Forelimb muscle (tissue), 1 donor: ENCODE results near the gene MAGI1. TPM values are rescaled to one million over a fixed set of nuclear protein-coding genes. Genes with fewer than 3 reads are reported as not detected.
"Not testable (repeated sequence)": the region's sequence is repeated elsewhere in the genome, so short reads cannot be mapped to it uniquely, and the experiment has no call there.

ENCODE experiments used
- DNase-seq: peaks from one replicate; pipeline ENCODE4 v3.0.0-alpha.2; 2013; ENCODE audit warnings: low read depth
- polyA plus RNA-seq: library from polyadenylated mRNA; unstranded; fragments of 120-200 nt; gene quantifications from one replicate; pipeline ENCODE4 v1.2.1, GENCODE V29; 2013; ENCODE audit not compliant: insufficient read length

The MAGI1 gene
- polyA plus RNA-seq, 1 donor, result 12.3 TPM

GRCh38 chr3:65632414-65632813 is 406.3 kb downstream of the MAGI1 start:
- DNase-seq, result no peak

- DNase-seq, result no peak
Measured at GRCh38 chr3:65628978-65629377, 409.7 kb downstream of the MAGI1 start.

- no peak for DNase-seq
Measured at GRCh38 chr3:65627062-65627461, 411.7 kb downstream of the MAGI1 start.

DNA sequence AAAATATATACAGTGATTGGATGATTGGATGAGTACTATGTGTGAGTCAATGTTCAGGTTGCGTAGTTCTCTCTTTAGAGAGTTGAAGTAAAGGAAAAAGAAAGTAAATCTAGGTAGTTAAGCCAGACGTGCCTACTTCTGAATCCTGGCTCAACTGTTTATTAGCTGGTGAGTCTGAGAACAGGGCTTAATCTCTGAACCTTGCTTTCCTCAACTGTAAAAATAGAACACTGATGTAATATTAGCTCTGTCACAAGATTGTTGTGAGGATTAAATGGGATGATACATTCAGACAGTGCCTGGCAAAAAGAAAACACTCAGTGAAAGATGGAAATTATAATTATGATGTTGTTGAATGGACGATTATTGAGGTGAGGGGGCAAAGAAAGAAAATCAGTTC is 413.4 kb downstream of the MAGI1 start:
- no peak for DNase-seq

- DNase-seq, result no peak
Measured at GRCh38 chr3:65623362-65623761, 415.4 kb downstream of the MAGI1 start.

- no peak for DNase-seq
Measured at GRCh38 chr3:65619888-65620287, 418.8 kb downstream of the MAGI1 start.

GRCh38 chr3:65619451-65619881 is 419.3 kb downstream of the MAGI1 start:
- no peak for DNase-seq

GRCh38 chr3:65618599-65618998 is 420.1 kb downstream of the MAGI1 start:
- no peak for DNase-seq

- DNase-seq, result no peak
Measured at GRCh38 chr3:65617787-65618186, 420.9 kb downstream of the MAGI1 start.

DNA sequence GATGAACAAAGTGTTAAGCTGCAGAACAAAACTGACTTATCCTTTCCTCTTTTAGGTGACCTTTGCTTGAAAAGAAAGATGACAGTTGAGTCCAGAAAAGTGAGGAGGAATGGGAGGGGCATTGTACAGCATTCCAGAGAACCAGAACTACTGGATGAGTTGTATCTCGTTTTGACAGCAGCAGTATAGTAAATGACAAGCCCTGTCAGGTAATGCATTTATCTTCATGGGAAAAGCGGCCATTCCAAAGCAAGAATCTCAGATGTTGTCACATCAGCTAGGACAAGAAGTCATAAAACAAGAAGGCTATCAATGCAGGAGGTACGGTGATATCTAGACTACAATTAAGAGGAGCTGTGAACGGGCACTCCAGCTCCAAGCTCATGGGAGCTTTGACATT is 421.5 kb downstream of the MAGI1 start:
- DNase-seq, result no peak

DNA sequence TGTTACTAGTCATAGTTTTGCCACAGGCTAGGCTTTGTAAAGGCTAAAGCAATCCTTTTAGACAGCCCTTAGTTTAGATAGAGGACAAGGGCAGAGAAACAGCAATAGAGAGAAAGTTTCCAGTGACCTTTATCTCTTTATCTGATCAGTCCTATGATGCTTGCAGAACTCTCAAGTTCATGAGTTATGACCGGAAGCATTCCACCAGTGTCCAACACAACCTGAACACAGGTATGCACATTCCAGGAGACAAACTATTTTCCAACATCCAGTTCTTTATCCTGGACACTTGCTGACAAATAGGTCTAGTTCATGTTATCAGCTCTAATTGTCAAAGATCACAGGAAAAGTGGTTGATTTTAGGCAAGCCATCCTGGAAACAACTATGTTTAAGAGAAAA is 422.2 kb downstream of the MAGI1 start:
- no peak for DNase-seq

GRCh38 chr3:65615329-65615728 is 423.4 kb downstream of the MAGI1 start:
- DNase-seq, result no peak

- DNase-seq, result no peak
Measured at GRCh38 chr3:65614585-65614984, 424.1 kb downstream of the MAGI1 start.

GRCh38 chr3:65607965-65608460 is 430.7 kb downstream of the MAGI1 start:
- DNase-seq, result not testable (repeated sequence)

DNA sequence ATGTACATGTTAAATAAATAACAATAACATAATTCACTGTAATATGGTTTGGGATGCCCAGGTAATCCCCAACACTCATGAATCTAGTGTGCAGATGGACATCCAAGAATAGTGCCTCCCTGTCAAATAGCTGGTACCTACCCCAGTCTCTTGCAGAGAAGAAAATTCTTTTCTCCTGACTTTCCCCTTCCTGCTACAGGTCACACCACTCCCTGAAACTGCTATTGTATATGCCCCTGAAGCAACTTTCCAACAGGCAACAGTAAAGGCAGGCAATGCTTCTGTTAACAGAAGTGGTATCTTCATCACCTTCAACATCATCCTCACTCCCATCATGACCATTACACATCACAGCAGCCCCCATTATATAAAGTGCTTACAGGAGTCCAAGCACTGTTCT is 431.6 kb downstream of the MAGI1 start:
- no peak for DNase-seq

GRCh38 chr3:65605876-65606432 is 432.8 kb downstream of the MAGI1 start:
- DNase-seq, result no peak

- DNase-seq, result no peak
Measured at GRCh38 chr3:65604863-65605526, 433.7 kb downstream of the MAGI1 start.

DNA sequence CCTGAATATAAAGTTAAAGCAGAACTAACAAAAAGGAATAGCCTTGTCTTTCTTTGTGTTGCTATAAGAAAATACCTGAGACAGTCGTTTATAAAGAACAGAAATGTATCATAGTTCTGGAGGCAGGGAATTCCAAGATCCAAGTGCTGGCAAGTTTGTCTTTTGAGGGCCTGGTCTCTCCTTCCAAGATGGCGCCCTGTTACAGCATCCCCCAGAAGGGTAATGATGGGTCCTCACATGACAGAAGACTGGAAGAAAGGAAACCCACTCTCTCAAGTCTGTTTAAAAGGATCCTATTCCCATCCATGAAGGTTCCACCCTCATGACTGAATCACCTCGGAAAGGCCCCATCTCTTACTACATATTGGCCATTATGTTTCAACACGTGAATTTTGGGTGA is 435.1 kb downstream of the MAGI1 start:
- DNase-seq, result no peak

DNA sequence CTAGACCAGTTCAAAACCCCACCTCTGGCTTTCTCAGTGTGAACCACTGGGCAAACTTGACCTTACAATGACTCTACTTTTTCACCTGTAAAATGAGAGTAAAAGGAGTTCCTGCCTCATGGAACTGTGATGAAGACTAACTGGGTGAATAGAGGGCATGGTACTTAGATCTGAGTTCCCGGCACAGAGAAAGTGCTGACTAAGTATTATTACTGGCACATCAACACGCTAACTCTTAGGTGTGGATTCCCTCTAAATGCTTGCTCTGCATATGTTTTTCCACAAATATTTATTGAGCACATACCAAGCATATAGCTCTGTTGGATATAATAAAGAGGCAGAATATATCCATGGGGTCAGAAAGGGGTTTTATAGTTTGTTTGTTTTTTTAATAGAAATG is 437.8 kb downstream of the MAGI1 start:
- DNase-seq, result no peak

DNA sequence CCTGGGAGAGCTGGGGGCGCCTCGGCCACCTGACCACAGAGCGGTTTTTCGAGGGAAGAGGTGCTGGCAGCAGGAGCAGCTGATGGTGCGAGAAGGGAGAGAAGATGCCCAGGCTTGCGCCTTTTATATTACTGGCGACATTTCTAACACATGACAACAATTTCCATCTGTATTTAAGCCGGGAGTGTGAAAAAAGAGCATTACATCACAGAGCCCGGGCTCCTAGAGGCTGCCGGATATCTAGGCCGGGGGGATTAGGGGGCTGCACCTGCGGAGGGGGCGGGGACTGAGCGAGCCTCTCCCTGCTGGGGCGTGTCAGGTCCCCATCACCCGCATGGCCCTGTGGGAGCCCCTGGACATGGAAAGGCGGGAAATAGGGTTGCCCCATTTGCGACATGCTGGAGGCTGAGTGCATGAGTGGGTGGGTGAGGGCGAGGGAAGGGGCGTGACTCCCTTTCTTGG is 440.7 kb downstream of the MAGI1 start:
- DNase-seq, result no peak

- DNase-seq, result no peak
Measured at GRCh38 chr3:65597226-65597951, 441.3 kb downstream of the MAGI1 start.

DNA sequence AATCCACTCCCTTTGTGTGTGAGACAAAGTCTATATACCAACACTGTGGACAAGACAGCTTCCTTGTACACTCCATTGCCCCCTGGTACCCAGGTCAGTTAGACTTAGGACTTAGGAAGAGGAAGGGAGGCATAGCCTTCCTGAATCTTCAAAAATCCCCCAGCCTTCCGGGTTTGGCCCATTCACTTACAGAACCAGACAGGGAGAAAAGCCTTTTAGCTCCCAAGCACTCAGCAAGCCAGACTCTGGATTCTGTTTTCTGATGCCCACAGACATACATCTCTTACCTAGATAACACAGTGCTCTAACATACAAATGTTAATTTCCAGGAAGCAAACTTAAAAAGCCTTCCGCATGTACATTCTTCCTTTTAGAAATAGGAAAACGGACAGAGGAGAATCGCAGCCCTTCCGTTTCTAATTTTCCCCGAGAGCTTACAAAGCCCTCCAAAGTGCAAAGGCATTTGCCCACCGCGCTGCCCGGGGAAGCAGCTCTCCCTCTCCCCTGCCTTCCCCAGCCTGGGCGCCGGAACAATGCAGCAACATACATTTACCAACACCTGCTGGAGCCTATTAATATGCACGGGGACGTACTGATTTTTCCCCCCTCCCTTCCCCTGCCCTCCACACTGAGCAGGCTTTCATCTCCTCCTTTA is 442.0 kb downstream of the MAGI1 start:
- no peak for DNase-seq

GRCh38 chr3:65596029-65596300 is 442.8 kb downstream of the MAGI1 start:
- DNase-seq, result no peak
